Measurements from ENCODE around the gene S100A5.

The S100A5 gene

GRCh38 chr1:153546796-153547559, 6.2 kb upstream of the S100A5 start:
- no peak for DNase-seq

- no peak for DNase-seq
Observed at GRCh38 chr1:153546371-153546770, 5.6 kb upstream of the S100A5 start.

GRCh38 chr1:153545067-153546055, 4.6 kb upstream of the S100A5 start, which contains the start of gene S100A4:
Gene S100A4 (minus strand): TSS chr1:153545806. CDS start chr1:153544794, 1,012 bp downstream.
- peak; percentile 85 to 94 for DNase-seq

- no peak for DNase-seq
Observed at GRCh38 chr1:153544453-153545066, 3.8 kb upstream of the S100A5 start.

- DNase-seq = no peak
Observed at GRCh38 chr1:153543736-153544135, 3.0 kb upstream of the S100A5 start.

GRCh38 chr1:153542956-153543711, 2.4 kb upstream of the S100A5 start:
- DNase-seq = no peak

- no peak for DNase-seq
Observed at GRCh38 chr1:153541641-153542590, 1.2 kb upstream of the S100A5 start.

GRCh38 chr1:153539395-153540093, 1.2 kb downstream of the S100A5 start:
- DNase-seq = no peak

- no peak for DNase-seq
Observed at GRCh38 chr1:153538315-153538821, 2.4 kb downstream of the S100A5 start.

- no peak for DNase-seq
Observed at GRCh38 chr1:153537376-153537730, 3.4 kb downstream of the S100A5 start.

- DNase-seq = no peak
Observed at GRCh38 chr1:153536671-153537375, 3.9 kb downstream of the S100A5 start.

GRCh38 chr1:153536012-153536670, 4.6 kb downstream of the S100A5 start:
- peak; percentile 72 to 81 for DNase-seq

GRCh38 chr1:153535242-153536011, 5.3 kb downstream of the S100A5 start, which contains the start of gene S100A6:
Gene S100A6 (minus strand): TSS chr1:153535991. CDS start chr1:153535339, 652 bp downstream.
- DNase-seq = peak in 1 of 2 experiments; percentile 29

- DNase-seq = no peak
Observed at GRCh38 chr1:153534925-153535241, 5.9 kb downstream of the S100A5 start.

GRCh38 chr1:153534226-153534924, 6.4 kb downstream of the S100A5 start:
- DNase-seq = no peak

GRCh38 chr1:153533689-153534201, 7.0 kb downstream of the S100A5 start:
- DNase-seq = no peak
